ENCODE measurements around the gene ADAMTSL3. TPM values are rescaled to one million over a fixed set of nuclear protein-coding genes. Genes with fewer than 3 reads are reported as not detected.

Gene ADAMTSL3
- total RNA-seq, 1 experiment from 2014 or later, result 0.07 TPM

DNA sequence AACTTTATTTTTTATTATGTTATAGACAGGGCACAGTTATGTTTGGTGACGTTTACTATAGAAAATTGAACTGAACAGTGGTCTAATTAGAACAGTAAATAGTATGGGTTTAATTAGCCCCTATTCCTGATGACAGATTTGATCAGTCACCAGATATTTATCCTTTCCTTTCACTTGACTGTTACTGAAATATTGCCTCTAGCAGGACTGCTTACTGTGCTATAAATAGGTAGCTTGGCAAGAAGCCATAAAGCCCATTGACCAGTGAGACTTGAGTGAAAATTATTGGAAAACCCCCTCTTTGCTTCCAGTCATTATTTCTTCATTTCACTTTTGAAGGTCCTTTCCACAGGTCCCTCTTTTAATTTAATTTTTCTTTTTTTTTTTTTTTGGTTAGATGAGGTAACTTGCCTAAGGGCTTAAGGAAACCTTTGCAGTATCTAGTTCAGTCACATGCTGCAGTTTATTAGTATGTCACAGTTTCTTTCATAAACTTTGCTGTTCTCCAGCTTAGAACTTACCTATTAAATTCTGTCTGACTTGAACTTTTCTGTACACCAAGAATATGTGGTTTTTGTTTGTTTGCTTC lies 115.6 kb downstream of the ADAMTSL3 start:
- intact Hi-C loops (cut with micrococcal nuclease; ENCODE audit: unreplicated experiment), result no loop called here
- ChIA-PET POLR2A (no interaction called here), CTCF (no interaction called here)
- DNase-seq, result no peak
- H3K27me3 Mint-ChIP-seq (ENCODE audit: insufficient read depth, unreplicated experiment), result peaks cover 18% of the 10 kb centered on the region
- H3K36me3 ChIP-seq (ENCODE audit: control insufficient read depth, insufficient read depth, low read length), result no peaks in the 10 kb centered on the region
- H3K9me3 ChIP-seq, result no peaks in the 10 kb centered on the region
- no TSS peak for BruUV-seq (replicated peaks)
- peaks cover 6% of the 10 kb centered on the region for H3K4me1 Mint-ChIP-seq (ENCODE audit: low read depth, unreplicated experiment)
- peaks cover 6% of the 10 kb centered on the region for H3K36me3 Mint-ChIP-seq (ENCODE audit: insufficient read depth, unreplicated experiment)
- no peak overlapping the region for H3K27ac Mint-ChIP-seq (ENCODE audit: unreplicated experiment)
- no peak overlapping the region for H3K4me3 Mint-ChIP-seq (ENCODE audit: unreplicated experiment)
- TF ChIP-seq, protein P1, sequence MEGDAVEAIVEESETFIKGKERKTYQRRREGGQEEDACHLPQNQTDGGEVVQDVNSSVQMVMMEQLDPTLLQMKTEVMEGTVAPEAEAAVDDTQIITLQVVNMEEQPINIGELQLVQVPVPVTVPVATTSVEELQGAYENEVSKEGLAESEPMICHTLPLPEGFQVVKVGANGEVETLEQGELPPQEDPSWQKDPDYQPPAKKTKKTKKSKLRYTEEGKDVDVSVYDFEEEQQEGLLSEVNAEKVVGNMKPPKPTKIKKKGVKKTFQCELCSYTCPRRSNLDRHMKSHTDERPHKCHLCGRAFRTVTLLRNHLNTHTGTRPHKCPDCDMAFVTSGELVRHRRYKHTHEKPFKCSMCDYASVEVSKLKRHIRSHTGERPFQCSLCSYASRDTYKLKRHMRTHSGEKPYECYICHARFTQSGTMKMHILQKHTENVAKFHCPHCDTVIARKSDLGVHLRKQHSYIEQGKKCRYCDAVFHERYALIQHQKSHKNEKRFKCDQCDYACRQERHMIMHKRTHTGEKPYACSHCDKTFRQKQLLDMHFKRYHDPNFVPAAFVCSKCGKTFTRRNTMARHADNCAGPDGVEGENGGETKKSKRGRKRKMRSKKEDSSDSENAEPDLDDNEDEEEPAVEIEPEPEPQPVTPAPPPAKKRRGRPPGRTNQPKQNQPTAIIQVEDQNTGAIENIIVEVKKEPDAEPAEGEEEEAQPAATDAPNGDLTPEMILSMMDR (IDR thresholded peaks at IDR 0.05; ENCODE audit: insufficient read depth in 1 of 2, low read depth in 1 of 2, low read length in 1 of 2, severe bottlenecking in 1 of 2, unreplicated experiment in 1 of 2), result no peak
- no peak overlapping the region for H3K4me3 ChIP-seq (ENCODE audit: low read depth, low read length)
- no peaks in the 10 kb centered on the region for H3K4me1 ChIP-seq
- no peaks in the 10 kb centered on the region for H3K27me3 ChIP-seq (replicated peaks; ENCODE audit: control insufficient read depth, insufficient read depth, low read length)
- peaks cover 8% of the 10 kb centered on the region for H3K9me3 Mint-ChIP-seq (ENCODE audit: unreplicated experiment)

DNA sequence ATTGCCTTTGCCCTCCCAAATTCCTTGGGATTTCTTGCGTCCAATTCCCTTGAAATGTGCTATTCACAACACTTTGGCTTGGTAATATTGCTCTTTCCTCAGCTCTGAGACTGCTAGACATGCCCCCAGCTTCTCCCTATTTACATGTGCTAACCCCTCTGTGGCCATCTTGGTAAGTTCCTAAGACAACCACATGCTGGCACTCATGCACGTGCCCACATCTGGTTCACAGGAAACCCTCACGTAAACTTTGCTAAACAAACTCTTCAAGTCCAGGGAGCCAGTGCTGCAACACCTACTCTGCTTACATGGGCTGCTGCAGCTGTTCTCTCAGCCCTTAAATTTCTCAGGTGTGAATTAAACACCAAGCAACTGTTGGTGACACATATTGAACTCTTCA lies 121.8 kb downstream of the ADAMTSL3 start:
- POLR2A ChIA-PET, result no interaction called here

DNA sequence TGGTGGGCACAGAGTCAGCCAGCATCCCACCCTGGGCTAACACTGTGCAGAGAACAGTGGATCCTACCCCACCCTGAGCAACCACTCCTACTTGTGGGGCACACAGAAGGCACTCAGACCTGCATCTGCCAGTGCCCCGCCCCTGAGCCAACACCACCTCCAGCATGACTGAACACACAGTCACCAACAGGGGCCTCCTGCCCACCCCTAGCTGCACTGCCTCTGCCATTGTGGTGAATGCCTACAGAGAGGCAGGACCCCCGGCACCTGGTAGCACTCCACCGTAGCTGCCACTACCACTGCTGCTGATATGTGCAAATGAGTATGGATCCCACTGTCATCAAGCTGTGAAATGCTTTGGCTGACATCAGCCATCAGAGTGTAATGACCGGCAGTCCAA lies 123.1 kb downstream of the ADAMTSL3 start:
- Histone ChIP-seq H3K36me3 (ENCODE audit: control insufficient read depth, insufficient read depth, low read length) (no peaks in the 10 kb centered on the region), H3K4me1 (no peaks in the 10 kb centered on the region), H3K9me3 (no peaks in the 10 kb centered on the region), H3K4me3 (ENCODE audit: low read depth, low read length) (no peak overlapping the region), H3K27me3 (replicated peaks; ENCODE audit: control insufficient read depth, insufficient read depth, low read length) (no peaks in the 10 kb centered on the region)
- Mint-ChIP-seq H3K4me1 (ENCODE audit: low read depth, unreplicated experiment) (peaks cover 6% of the 10 kb centered on the region), H3K27me3 (ENCODE audit: insufficient read depth, unreplicated experiment) (peaks cover 10% of the 10 kb centered on the region), H3K27ac (ENCODE audit: unreplicated experiment) (no peak overlapping the region), H3K36me3 (ENCODE audit: insufficient read depth, unreplicated experiment) (peaks cover 6% of the 10 kb centered on the region), H3K9me3 (ENCODE audit: unreplicated experiment) (peaks cover 8% of the 10 kb centered on the region), H3K4me3 (ENCODE audit: unreplicated experiment) (no peak overlapping the region)
- intact Hi-C loops (cut with micrococcal nuclease; ENCODE audit: unreplicated experiment), result no loop called here
- TF ChIP-seq, protein P1 (IDR thresholded peaks at IDR 0.05; ENCODE audit: insufficient read depth in 1 of 2, low read depth in 1 of 2, low read length in 1 of 2, severe bottlenecking in 1 of 2, unreplicated experiment in 1 of 2), result no peak
- POLR2A ChIA-PET, result no interaction called here
- CTCF ChIA-PET, result no interaction called here
- no peak for DNase-seq
- BruUV-seq (replicated peaks), result no TSS peak

More for the DNA sequence above, 121.8 kb downstream of the ADAMTSL3 start:
- no peaks in the 10 kb centered on the region for H3K27me3 ChIP-seq (replicated peaks; ENCODE audit: control insufficient read depth, insufficient read depth, low read length)
- peaks cover 6% of the 10 kb centered on the region for H3K4me1 Mint-ChIP-seq (ENCODE audit: low read depth, unreplicated experiment)
- H3K36me3 ChIP-seq (ENCODE audit: control insufficient read depth, insufficient read depth, low read length), result no peaks in the 10 kb centered on the region
- H3K27me3 Mint-ChIP-seq (ENCODE audit: insufficient read depth, unreplicated experiment), result peaks cover 14% of the 10 kb centered on the region
- no peak overlapping the region for H3K4me3 Mint-ChIP-seq (ENCODE audit: unreplicated experiment)
- H3K9me3 Mint-ChIP-seq (ENCODE audit: unreplicated experiment), result peaks cover 8% of the 10 kb centered on the region
- intact Hi-C loops (cut with micrococcal nuclease; ENCODE audit: unreplicated experiment), result no loop called here
- no peak overlapping the region for H3K4me3 ChIP-seq (ENCODE audit: low read depth, low read length)
- CTCF ChIA-PET, result no interaction called here
- peaks cover 6% of the 10 kb centered on the region for H3K36me3 Mint-ChIP-seq (ENCODE audit: insufficient read depth, unreplicated experiment)
- H3K27ac Mint-ChIP-seq (ENCODE audit: unreplicated experiment), result no peak overlapping the region
- TF ChIP-seq, protein P1 (IDR thresholded peaks at IDR 0.05; ENCODE audit: insufficient read depth in 1 of 2, low read depth in 1 of 2, low read length in 1 of 2, severe bottlenecking in 1 of 2, unreplicated experiment in 1 of 2), result no peak
- no peak for DNase-seq
- no peaks in the 10 kb centered on the region for H3K9me3 ChIP-seq
- BruUV-seq (replicated peaks), result no TSS peak
- H3K4me1 ChIP-seq, result no peaks in the 10 kb centered on the region

Measured in Caco-2 (cell line).